Gastroesophageal sphincter (tissue), 3 donors: ENCODE measurements around the gene ZBTB7C.

Experiments used
- CTCF ChIP-seq, 4 experiments: fragments of 200-600 bp in 2 of 4; fragments of 450-650 bp in 2 of 4; sonication (generic) in 1 of 4; IDR thresholded peaks; one replicate each; pipeline ENCODE4 v1.5.1; 2017 to 2019; ENCODE audit warnings: antibody characterized with exemption in 4 of 4, mild to moderate bottlenecking in 2 of 4, moderate library complexity in 2 of 4
- POLR2A ChIP-seq, 2 donors: fragments of 450-650 bp; IDR thresholded peaks; one replicate each; pipeline ENCODE4 v1.6.1; 2017; ENCODE audit warnings: antibody characterized with exemption in 2 of 2, mild to moderate bottlenecking in 2 of 2, moderate library complexity in 1 of 2

DNA sequence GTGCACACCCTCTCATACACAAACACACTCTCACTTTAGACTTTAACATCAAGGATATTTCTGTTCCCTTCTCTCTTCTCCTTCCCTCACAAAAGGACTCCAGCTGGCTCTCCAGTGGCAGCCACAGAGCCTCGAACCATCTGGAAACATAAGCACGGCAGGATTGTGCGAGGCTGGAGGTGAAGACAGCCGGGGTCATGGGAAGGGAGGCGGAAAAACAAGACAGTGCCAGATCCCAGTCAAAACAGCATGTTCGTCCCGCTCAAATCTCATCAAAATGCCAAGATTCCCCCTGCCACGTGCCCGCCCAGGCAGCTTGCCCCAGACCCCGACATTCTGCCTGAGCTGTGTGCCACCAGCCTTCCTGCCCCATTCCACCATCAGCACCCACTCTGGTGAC is 180.3 kb downstream of the ZBTB7C start:
- TF ChIP-seq CTCF (IDR thresholded peaks at IDR 0.05) (no peak), POLR2A (IDR thresholded peaks at IDR 0.05) (no peak)
